T-helper 2 cell (primary cell): ENCODE results near the gene TF.

ENCODE experiments used
- DNase-seq, 5 experiments: peaks; one replicate each; pipeline versions ENCODE4 v3.0.0 to v3.0.0-alpha.2; 2012 to 2022

The TF gene

GRCh38 chr3:133837487-133838295 lies 91.5 kb downstream of the TF start:
- DNase-seq = no peak

- DNase-seq = no peak
Observed at GRCh38 chr3:133838296-133838789, 92.2 kb downstream of the TF start.

- no peak for DNase-seq
Observed at GRCh38 chr3:133838916-133839800, 93.0 kb downstream of the TF start.

GRCh38 chr3:133840055-133840737 lies 94.0 kb downstream of the TF start:
- no peak for DNase-seq

GRCh38 chr3:133840767-133841166 lies 94.6 kb downstream of the TF start:
- DNase-seq = no peak

GRCh38 chr3:133841196-133841595 lies 95.0 kb downstream of the TF start:
- no peak for DNase-seq

- no peak for DNase-seq
Observed at GRCh38 chr3:133842158-133842557, 96.0 kb downstream of the TF start.

GRCh38 chr3:133843634-133844033 lies 97.4 kb downstream of the TF start:
- no peak for DNase-seq

GRCh38 chr3:133845127-133845526 lies 98.9 kb downstream of the TF start:
- no peak for DNase-seq
